H9 (cell line): Measurements from ENCODE around the gene LINC00305. TPM values are rescaled to one million over a fixed set of nuclear protein-coding genes. Genes with fewer than 3 reads are reported as not detected.

Experiments used
- DNase-seq: peaks from one replicate; pipeline ENCODE4 v3.0.0-alpha.2; 2017
- H2AFZ ChIP-seq: one replicate; pipeline ENCODE4 v1.6.1; 2013; ENCODE audit warnings: mild to moderate bottlenecking, low read length, control low read depth, moderate library complexity
- H2AK5ac ChIP-seq: 2 replicates; pipeline ENCODE4 v1.6.1; 2013; ENCODE audit warnings: low read length, control low read depth, mixed read lengths; ENCODE audit not compliant: insufficient read length
- H2BK120ac ChIP-seq: one replicate; pipeline ENCODE4 v1.6.1; 2013; ENCODE audit warnings: low read depth, mild to moderate bottlenecking, low read length, control low read depth, inconsistent platforms; ENCODE audit not compliant: poor library complexity, severe bottlenecking
- H2BK12ac ChIP-seq: 2 replicates; pipeline ENCODE4 v1.6.1; 2013; ENCODE audit warnings: low read length, control low read depth, mixed read lengths, low read depth; ENCODE audit not compliant: insufficient read length
- H2BK15ac ChIP-seq: 2 replicates; pipeline ENCODE4 v1.6.1; 2013; ENCODE audit warnings: low read depth, low read length, control low read depth
- H2BK20ac ChIP-seq: one replicate; pipeline ENCODE4 v1.6.1; 2013; ENCODE audit warnings: low read depth, mild to moderate bottlenecking, low read length, control low read depth, inconsistent platforms; ENCODE audit not compliant: poor library complexity, severe bottlenecking
- H2BK5ac ChIP-seq: 2 replicates; pipeline ENCODE4 v1.6.1; 2013; ENCODE audit warnings: low read length, control low read depth, mixed read lengths; ENCODE audit not compliant: insufficient read length
- H3K14ac ChIP-seq: 2 replicates; pipeline ENCODE4 v1.6.1; 2013; ENCODE audit warnings: low read length, control low read depth; ENCODE audit not compliant: insufficient read depth
- H3K18ac ChIP-seq: 2 replicates; pipeline ENCODE4 v1.6.1; 2013; ENCODE audit warnings: low read depth, mild to moderate bottlenecking, mixed read lengths, low read length, control low read depth; ENCODE audit not compliant: insufficient read length
- H3K23ac ChIP-seq: 2 replicates; pipeline ENCODE4 v1.6.1; 2013; ENCODE audit warnings: low read length, control low read depth, mixed read lengths, low read depth; ENCODE audit not compliant: insufficient read length
- H3K23me2 ChIP-seq: 2 replicates; pipeline ENCODE4 v1.6.1; 2013; ENCODE audit warnings: low read depth, mild to moderate bottlenecking, mixed read lengths, low read length, control low read depth; ENCODE audit not compliant: insufficient read length, poor library complexity, severe bottlenecking
- H3K27ac ChIP-seq: 2 replicates; pipeline ENCODE4 v1.5.1; 2013; ENCODE audit warnings: low read length, control low read depth, mixed read lengths, low read depth; ENCODE audit not compliant: insufficient read length
- H3K27me3 ChIP-seq: 2 replicates; pipeline ENCODE4 v1.6.1; 2013; ENCODE audit warnings: low read length, control low read depth, inconsistent platforms; ENCODE audit not compliant: insufficient read depth
- H3K4ac ChIP-seq: 2 replicates; pipeline ENCODE4 v1.6.1; 2013; ENCODE audit warnings: low read depth, mild to moderate bottlenecking, control low read depth, inconsistent platforms, low read length, moderate library complexity
- H3K4me1 ChIP-seq: 2 replicates; pipeline ENCODE4 v1.6.1; 2013; ENCODE audit warnings: low read length, control low read depth, inconsistent platforms; ENCODE audit not compliant: insufficient read depth
- H3K4me2 ChIP-seq: 2 replicates; pipeline ENCODE4 v1.6.1; 2013; ENCODE audit warnings: low read length, control low read depth, mixed read lengths; ENCODE audit not compliant: insufficient read length, insufficient read depth
- H3K56ac ChIP-seq: 2 replicates; pipeline ENCODE4 v1.6.1; 2013; ENCODE audit warnings: low read depth, mild to moderate bottlenecking, mixed read lengths, low read length, control low read depth; ENCODE audit not compliant: insufficient read length
- H3K79me1 ChIP-seq: 2 replicates; pipeline ENCODE4 v1.6.1; 2013; ENCODE audit warnings: low read depth, mild to moderate bottlenecking, moderate library complexity, low read length, control low read depth, inconsistent platforms; ENCODE audit not compliant: insufficient read depth, poor library complexity, severe bottlenecking
- H3K79me2 ChIP-seq: 2 replicates; pipeline ENCODE4 v1.6.1; 2013; ENCODE audit warnings: low read length, control low read depth, inconsistent platforms; ENCODE audit not compliant: insufficient read depth
- H3K9ac ChIP-seq: 2 replicates; pipeline ENCODE4 v1.6.1; 2013; ENCODE audit warnings: low read length, control low read depth, mixed read lengths; ENCODE audit not compliant: insufficient read length; ENCODE audit errors: extremely low read depth
- H3K9me3 ChIP-seq: one replicate; pipeline ENCODE4 v1.6.1; 2013; ENCODE audit warnings: low read depth, low read length, inconsistent platforms; ENCODE audit not compliant: control insufficient read depth
- H3T11ph ChIP-seq: one replicate; pipeline ENCODE4 v1.6.1; 2013; ENCODE audit warnings: mild to moderate bottlenecking, low read length, control low read depth, inconsistent platforms
- H4K20me1 ChIP-seq: one replicate; pipeline ENCODE4 v1.6.1; 2013; ENCODE audit not compliant: control insufficient read depth, insufficient read length, insufficient read depth
- H4K5ac ChIP-seq: 2 replicates; pipeline ENCODE4 v1.6.1; 2013; ENCODE audit warnings: low read depth, mild to moderate bottlenecking, mixed read lengths, low read length, control low read depth; ENCODE audit not compliant: insufficient read length
- H4K8ac ChIP-seq: replicated peaks from 2 replicates; pipeline ENCODE4 v1.6.1; 2013; ENCODE audit warnings: low read length, control low read depth, mixed read lengths, low read depth; ENCODE audit not compliant: insufficient read length
- H4K91ac ChIP-seq: 2 replicates; pipeline ENCODE4 v1.6.1; 2013; ENCODE audit warnings: low read depth, mild to moderate bottlenecking, moderate library complexity, mixed read lengths, low read length, control low read depth; ENCODE audit not compliant: insufficient read length
- H3K27ac Mint-ChIP-seq, 3 experiments: 2 replicates in 2 of 3; 3 replicates in 1 of 3; pipeline ENCODE4 v1.8.0; 2020 to 2021; ENCODE audit warnings: mixed read lengths in 3 of 3, mild to moderate bottlenecking in 1 of 3, moderate library complexity in 1 of 3
- H3K27me3 Mint-ChIP-seq: 2 replicates; pipeline ENCODE4 v1.8.0; 2021; ENCODE audit warnings: low read depth, mild to moderate bottlenecking, moderate library complexity, mixed read lengths
- H3K36me3 Mint-ChIP-seq, 3 experiments: 2 replicates in 2 of 3; 3 replicates in 1 of 3; pipeline ENCODE4 v1.8.0; 2020 to 2021; ENCODE audit warnings: low read depth in 3 of 3, mixed read lengths in 3 of 3; ENCODE audit not compliant: insufficient read depth in 1 of 3
- H3K4me1 Mint-ChIP-seq, 2 experiments: 2 replicates each; pipeline ENCODE4 v1.8.0; 2020; ENCODE audit warnings: mixed read lengths in 2 of 2
- H3K4me3 Mint-ChIP-seq, 2 experiments: 2 replicates in 1 of 2; 3 replicates in 1 of 2; pipeline ENCODE4 v1.8.0; 2020 to 2021; ENCODE audit warnings: mild to moderate bottlenecking in 2 of 2, mixed read lengths in 2 of 2, moderate library complexity in 1 of 2
- H3K9me3 Mint-ChIP-seq, 2 experiments: 2 replicates in 1 of 2; 3 replicates in 1 of 2; pipeline ENCODE4 v1.8.0; 2020; ENCODE audit warnings: mild to moderate bottlenecking in 2 of 2, mixed read lengths in 2 of 2, moderate library complexity in 1 of 2
- WGBS: extraction: QIAGEN DNeasy Blood & Tissue Kit; methylation state at CpG from one replicate; pipeline ENCODE4 v1.1.7; 2013; ENCODE audit warnings: missing lambda C conversion rate, low lambda C conversion rate, mixed read lengths; ENCODE audit not compliant: insufficient read length; ENCODE audit errors: extremely low coverage; 5-methylcytosine and 5-hydroxymethylcytosine counted together
- total RNA-seq: library from RNA; stranded (reverse); gene quantifications from 2 replicates; pipeline ENCODE4 v1.2.1, GENCODE V29; 2021
- TF ChIP-seq, protein P1 (sequence below): fragments of 200-600 bp; sonication (generic); conservative IDR thresholded peaks from 3 replicates; pipeline ENCODE4 v1.8.0; 2021; ENCODE audit warnings: antibody characterized with exemption, mild to moderate bottlenecking

LINC00305 gene
- total RNA-seq, 1 experiment from 2014 or later = not detected

DNA sequence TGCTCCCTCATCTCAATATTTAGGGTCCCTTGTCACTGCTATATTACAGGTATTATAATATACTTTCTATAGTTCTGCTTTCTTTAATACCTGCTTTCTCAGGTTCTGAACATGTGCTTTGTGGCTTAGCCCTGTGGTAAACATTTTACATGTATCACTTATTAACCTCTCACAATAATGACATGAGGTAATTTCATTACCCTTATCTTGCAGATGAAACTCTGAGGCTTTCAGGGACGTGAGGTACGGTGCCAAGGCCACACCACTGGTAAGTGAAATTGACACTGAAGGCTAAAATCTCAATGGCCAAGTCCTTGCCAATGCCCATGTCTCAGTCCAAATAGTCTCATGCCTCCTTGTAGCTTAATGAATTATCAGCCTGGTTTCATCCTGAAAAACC lies 21.7 kb downstream of the LINC00305 start:
- no peaks in the 10 kb centered on the region for H3K27me3 ChIP-seq
- H4K8ac ChIP-seq = no peak overlapping the region
- H2AK5ac ChIP-seq = no peak overlapping the region
- no peak overlapping the region for H2BK15ac ChIP-seq
- no peaks in the 10 kb centered on the region for H4K20me1 ChIP-seq
- no peak overlapping the region for H2BK12ac ChIP-seq
- H3K4me2 ChIP-seq = no peak overlapping the region
- no peak overlapping the region for H3K27ac Mint-ChIP-seq
- H3K18ac ChIP-seq = no peak overlapping the region
- no peak overlapping the region for H3K9ac ChIP-seq
- no peaks in the 10 kb centered on the region for H3K4me1 ChIP-seq
- no peak overlapping the region for H2AFZ ChIP-seq
- no peak overlapping the region for H2BK120ac ChIP-seq
- no peaks in the 10 kb centered on the region for H3K23me2 ChIP-seq
- WGBS = no CpG with 5 or more reads among the region's 2 CpGs
- no peak overlapping the region for H3K4ac ChIP-seq
- no peak overlapping the region for H3K4me3 Mint-ChIP-seq
- H3K14ac ChIP-seq = no peak overlapping the region
- H3K27me3 Mint-ChIP-seq = no peaks in the 10 kb centered on the region
- no peak overlapping the region for H4K5ac ChIP-seq
- no peak overlapping the region for H3K23ac ChIP-seq
- no peaks in the 10 kb centered on the region for H3K79me1 ChIP-seq
- TF ChIP-seq, protein P1, sequence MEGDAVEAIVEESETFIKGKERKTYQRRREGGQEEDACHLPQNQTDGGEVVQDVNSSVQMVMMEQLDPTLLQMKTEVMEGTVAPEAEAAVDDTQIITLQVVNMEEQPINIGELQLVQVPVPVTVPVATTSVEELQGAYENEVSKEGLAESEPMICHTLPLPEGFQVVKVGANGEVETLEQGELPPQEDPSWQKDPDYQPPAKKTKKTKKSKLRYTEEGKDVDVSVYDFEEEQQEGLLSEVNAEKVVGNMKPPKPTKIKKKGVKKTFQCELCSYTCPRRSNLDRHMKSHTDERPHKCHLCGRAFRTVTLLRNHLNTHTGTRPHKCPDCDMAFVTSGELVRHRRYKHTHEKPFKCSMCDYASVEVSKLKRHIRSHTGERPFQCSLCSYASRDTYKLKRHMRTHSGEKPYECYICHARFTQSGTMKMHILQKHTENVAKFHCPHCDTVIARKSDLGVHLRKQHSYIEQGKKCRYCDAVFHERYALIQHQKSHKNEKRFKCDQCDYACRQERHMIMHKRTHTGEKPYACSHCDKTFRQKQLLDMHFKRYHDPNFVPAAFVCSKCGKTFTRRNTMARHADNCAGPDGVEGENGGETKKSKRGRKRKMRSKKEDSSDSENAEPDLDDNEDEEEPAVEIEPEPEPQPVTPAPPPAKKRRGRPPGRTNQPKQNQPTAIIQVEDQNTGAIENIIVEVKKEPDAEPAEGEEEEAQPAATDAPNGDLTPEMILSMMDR = no peak
- H3K9me3 ChIP-seq = no peaks in the 10 kb centered on the region
- no peak overlapping the region for H2BK20ac ChIP-seq
- DNase-seq = no peak
- no peak overlapping the region for H3K56ac ChIP-seq
- H3K36me3 Mint-ChIP-seq = peaks cover 0 to 3% (median 0%) of the 10 kb centered on the region in 3 experiments; a peak in 1 of 7 replicates
- H3K27ac ChIP-seq = no peak overlapping the region
- no peaks in the 10 kb centered on the region for H3K9me3 Mint-ChIP-seq
- no peak overlapping the region for H3T11ph ChIP-seq
- H2BK5ac ChIP-seq = no peak overlapping the region
- H3K79me2 ChIP-seq = no peaks in the 10 kb centered on the region
- H4K91ac ChIP-seq = no peak overlapping the region
- peaks cover 7 to 9% of the 10 kb centered on the region in 2 experiments for H3K4me1 Mint-ChIP-seq
